RWPE2 (cell line): Measurements from ENCODE around the gene ARPC1A.

Experiments
- ATAC-seq: fragments of 200-7000 bp; cut with Tn5 transposase; 3 replicates; pipeline ENCODE4 v1.9.1; 2021; ENCODE audit warnings: low read depth
- DNase-seq: peaks from one replicate; pipeline ENCODE4 v3.0.0-alpha.2; 2020; ENCODE audit warnings: low spot score
- H3K27ac ChIP-seq: fragments of 450-650 bp; 2 replicates; pipeline ENCODE4 v1.5.1; 2017; ENCODE audit warnings: mild to moderate bottlenecking; ENCODE audit not compliant: poor library complexity, severe bottlenecking
- H3K27me3 ChIP-seq: fragments of 250-450 bp; sonication (Bioruptor Pico); 2 replicates; pipeline ENCODE4 v1.5.1; 2021; ENCODE audit warnings: mild to moderate bottlenecking, moderate library complexity; ENCODE audit not compliant: insufficient read depth, poor library complexity, severe bottlenecking
- H3K36me3 ChIP-seq: fragments of 250-450 bp; sonication (Bioruptor Pico); 2 replicates; pipeline ENCODE4 v1.5.1; 2020; ENCODE audit warnings: low read depth, mild to moderate bottlenecking, moderate library complexity
- H3K4me1 ChIP-seq: fragments of 250-450 bp; sonication (Bioruptor Pico); 2 replicates; pipeline ENCODE4 v1.5.1; 2021; ENCODE audit warnings: mild to moderate bottlenecking, moderate library complexity; ENCODE audit not compliant: insufficient read depth, poor library complexity, severe bottlenecking
- H3K4me3 ChIP-seq: fragments of 250-450 bp; sonication (Bioruptor Pico); 2 replicates; pipeline ENCODE4 v1.5.1; 2021; ENCODE audit warnings: mild to moderate bottlenecking, moderate library complexity; ENCODE audit not compliant: severe bottlenecking
- H3K9me3 ChIP-seq: fragments of 250-450 bp; sonication (Bioruptor Pico); 2 replicates; pipeline ENCODE4 v1.5.1; 2021; ENCODE audit warnings: mild to moderate bottlenecking, moderate library complexity; ENCODE audit not compliant: severe bottlenecking
- TF ChIP-seq, protein P1 (sequence below): fragments of 450-650 bp; IDR thresholded peaks from one replicate; pipeline ENCODE4 v1.5.1; 2017; ENCODE audit warnings: mild to moderate bottlenecking, moderate library complexity; ENCODE audit not compliant: poor library complexity, severe bottlenecking

Gene ARPC1A

DNA sequence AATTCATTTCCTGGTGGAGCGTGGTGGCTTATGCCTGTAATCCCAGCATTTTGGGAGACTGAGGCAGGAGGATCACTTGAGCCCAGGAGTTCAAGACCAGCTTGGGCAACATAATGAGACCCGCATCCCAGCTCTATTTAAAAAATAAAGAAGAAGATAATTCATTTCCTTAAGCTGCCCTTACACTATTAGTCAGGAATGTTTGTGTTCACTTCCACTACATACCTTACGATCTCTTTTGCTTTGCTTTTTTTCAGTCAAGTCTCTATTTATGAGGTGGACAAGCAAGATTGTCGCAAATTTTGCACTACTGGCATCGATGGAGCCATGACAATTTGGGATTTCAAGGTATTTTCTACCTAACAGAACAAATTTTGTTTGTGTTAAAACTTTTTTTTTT lies 37.6 kb downstream of the ARPC1A start:
- Histone ChIP-seq H3K27ac (no peak overlapping the region), H3K4me1 (no peaks in the 10 kb centered on the region), H3K4me3 (no peak overlapping the region), H3K9me3 (no peaks in the 10 kb centered on the region), H3K27me3 (no peaks in the 10 kb centered on the region), H3K36me3 (peaks cover 89% of the 10 kb centered on the region)
- TF ChIP-seq, protein P1, sequence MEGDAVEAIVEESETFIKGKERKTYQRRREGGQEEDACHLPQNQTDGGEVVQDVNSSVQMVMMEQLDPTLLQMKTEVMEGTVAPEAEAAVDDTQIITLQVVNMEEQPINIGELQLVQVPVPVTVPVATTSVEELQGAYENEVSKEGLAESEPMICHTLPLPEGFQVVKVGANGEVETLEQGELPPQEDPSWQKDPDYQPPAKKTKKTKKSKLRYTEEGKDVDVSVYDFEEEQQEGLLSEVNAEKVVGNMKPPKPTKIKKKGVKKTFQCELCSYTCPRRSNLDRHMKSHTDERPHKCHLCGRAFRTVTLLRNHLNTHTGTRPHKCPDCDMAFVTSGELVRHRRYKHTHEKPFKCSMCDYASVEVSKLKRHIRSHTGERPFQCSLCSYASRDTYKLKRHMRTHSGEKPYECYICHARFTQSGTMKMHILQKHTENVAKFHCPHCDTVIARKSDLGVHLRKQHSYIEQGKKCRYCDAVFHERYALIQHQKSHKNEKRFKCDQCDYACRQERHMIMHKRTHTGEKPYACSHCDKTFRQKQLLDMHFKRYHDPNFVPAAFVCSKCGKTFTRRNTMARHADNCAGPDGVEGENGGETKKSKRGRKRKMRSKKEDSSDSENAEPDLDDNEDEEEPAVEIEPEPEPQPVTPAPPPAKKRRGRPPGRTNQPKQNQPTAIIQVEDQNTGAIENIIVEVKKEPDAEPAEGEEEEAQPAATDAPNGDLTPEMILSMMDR = no peak
- DNase-seq = no peak
- ATAC-seq = no peak

DNA sequence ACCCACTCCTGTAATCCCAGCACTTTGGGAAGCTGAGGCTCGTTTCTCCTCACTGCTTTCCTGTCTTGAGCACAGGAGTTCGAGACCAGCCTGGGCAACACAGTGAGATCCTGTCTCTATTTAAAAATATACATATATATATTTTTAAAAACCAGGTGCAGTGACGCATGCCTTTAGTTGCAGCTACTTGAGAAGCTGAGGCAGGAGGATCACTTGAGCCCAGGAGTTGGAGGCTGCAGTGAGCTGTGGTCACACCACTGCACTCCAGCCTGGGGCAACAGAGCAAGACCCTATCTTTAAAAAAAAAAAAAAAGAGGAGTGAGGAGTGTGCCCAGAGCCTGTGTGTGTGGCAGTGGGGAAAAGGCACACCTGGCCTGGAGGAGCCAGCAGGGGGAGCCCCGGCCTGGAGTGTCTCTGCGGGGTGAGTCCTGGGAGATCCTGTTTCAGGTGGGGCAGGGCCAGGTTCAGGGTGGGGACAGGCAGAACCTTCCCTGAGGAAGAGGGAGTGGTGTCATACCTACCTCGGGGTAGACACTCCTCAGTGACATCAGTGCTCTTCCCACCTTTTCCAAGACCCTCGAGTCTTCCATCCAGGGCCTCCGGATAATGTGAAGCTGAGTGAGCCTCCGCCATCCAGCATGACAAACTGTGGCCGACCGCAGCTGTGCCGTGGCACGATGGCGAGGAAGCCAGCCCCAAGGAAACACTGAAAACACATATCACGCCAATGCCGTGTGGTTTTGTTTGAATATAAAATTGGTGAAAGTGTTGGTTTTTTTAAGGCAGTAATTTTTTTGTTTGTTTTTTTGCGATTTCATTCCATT lies 39.8 kb downstream of the ARPC1A start:
- H3K27me3 ChIP-seq = no peaks in the 10 kb centered on the region
- peak overlapping the region; percentile 4 for H3K27ac ChIP-seq
- H3K4me3 ChIP-seq = no peak overlapping the region
- H3K36me3 ChIP-seq = peaks cover 66% of the 10 kb centered on the region
- DNase-seq (no peak), ATAC-seq (peak; percentile 79)
- H3K9me3 ChIP-seq = no peaks in the 10 kb centered on the region
- TF ChIP-seq, protein P1 = peak; percentile 79
- peaks cover 8% of the 10 kb centered on the region for H3K4me1 ChIP-seq

DNA sequence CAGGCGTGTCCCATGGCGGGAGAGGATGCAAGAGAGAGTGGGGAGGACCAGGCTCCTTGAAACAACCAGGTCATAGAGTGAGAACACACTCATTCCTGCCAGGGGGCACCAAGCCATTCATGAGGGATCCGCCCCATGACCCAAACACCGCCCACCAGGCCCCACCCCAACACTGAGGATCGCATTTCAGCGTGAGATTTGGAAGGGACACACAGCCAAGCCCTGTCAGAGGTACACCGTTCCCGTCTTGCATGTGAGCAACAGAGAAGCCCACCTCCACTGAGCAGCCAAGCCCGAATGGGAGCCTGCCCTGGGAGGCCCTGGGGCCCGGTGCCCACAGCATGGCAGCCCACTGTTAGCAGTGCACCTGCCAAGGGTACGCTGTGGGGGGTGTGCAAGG lies 40.9 kb downstream of the ARPC1A start:
- Histone ChIP-seq H3K27me3 (no peaks in the 10 kb centered on the region), H3K9me3 (no peaks in the 10 kb centered on the region), H3K4me3 (no peak overlapping the region), H3K36me3 (peaks cover 55% of the 10 kb centered on the region), H3K4me1 (peaks cover 11% of the 10 kb centered on the region), H3K27ac (no peak overlapping the region)
- ATAC-seq (no peak), DNase-seq (no peak)
- TF ChIP-seq, protein P1 = no peak

DNA sequence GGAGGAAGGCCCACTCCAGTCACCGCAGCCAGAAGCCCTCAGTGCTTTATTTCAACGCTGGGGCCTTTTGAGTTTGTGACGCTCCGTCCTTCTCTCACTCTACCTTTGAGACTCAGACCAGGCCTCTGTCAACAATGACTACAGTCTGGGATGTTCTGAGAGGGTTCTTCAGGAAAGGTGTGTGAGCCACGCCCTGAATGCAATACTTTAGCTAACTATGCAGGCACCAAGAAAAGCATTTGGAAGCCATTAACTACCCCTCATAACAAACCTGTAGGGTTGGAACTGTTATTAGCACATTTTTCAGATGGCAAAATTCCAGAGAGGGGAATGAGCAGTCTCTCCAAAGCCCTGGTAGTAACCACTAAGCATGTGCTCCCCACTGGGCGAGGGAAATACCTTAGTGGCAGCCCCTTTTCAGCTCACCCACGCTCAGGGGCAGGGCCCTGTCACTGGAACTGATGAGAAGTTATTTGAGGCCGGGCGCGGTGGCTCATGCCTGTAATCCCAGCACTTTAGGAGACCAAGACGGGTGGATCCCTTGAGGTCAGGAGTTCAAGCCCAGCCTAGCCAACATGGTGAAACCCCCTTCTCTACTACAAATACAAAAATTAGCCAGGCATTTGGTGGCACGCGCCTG lies 43.2 kb downstream of the ARPC1A start:
- H3K27me3 ChIP-seq = no peaks in the 10 kb centered on the region

More for the DNA sequence above, 43.2 kb downstream of the ARPC1A start:
- Histone ChIP-seq H3K4me3 (no peak overlapping the region), H3K27ac (peak overlapping the region; percentile 33), H3K4me1 (peaks cover 20% of the 10 kb centered on the region), H3K36me3 (peaks cover 37% of the 10 kb centered on the region), H3K9me3 (no peaks in the 10 kb centered on the region)
- ATAC-seq (peak; percentile 64), DNase-seq (no peak)
- TF ChIP-seq, protein P1 = no peak
